ENCODE measurements around the gene LIN28A.

- TF ChIP-seq GATA2 (IDR thresholded peaks at IDR 0.05; ENCODE audit: low read depth, low read length) (no peak), GATA3 (IDR thresholded peaks at IDR 0.05; ENCODE audit: low read depth, low read length) (no peak)
These were observed 6.0 kb upstream of the LIN28A start for GRCh38 chr1:26404641-26405040.
